Testis (tissue), 2 donors: ENCODE results near the gene MYH11.

Experiments used
- CTCF ChIP-seq, 3 experiments: fragments of 450-650 bp in 2 of 3; fragments of 200-600 bp in 1 of 3; sonication (generic) in 1 of 3; IDR thresholded peaks; one replicate each; pipeline ENCODE4 v1.5.1; 2016 to 2019; ENCODE audit warnings: antibody characterized with exemption in 3 of 3, mild to moderate bottlenecking in 2 of 3, moderate library complexity in 1 of 3
- POLR2A ChIP-seq: fragments of 450-650 bp; IDR thresholded peaks from one replicate; pipeline ENCODE4 v1.6.1; 2017; ENCODE audit warnings: antibody characterized with exemption, mild to moderate bottlenecking, moderate library complexity

- TF ChIP-seq CTCF (IDR thresholded peaks at IDR 0.05) = no peak
- no peak for TF ChIP-seq POLR2A
Measured at GRCh38 chr16:15671530-15672117, 185.2 kb downstream of the MYH11 start.
